HG03135 (cell line): ENCODE measurements around the gene MED13L.
"Not testable (repeated sequence)": the region's sequence is repeated elsewhere in the genome, so short reads cannot be mapped to it uniquely, and the experiment has no call there.

ENCODE experiments used
- ATAC-seq: cut with Tn5 transposase; IDR thresholded peaks from one replicate; pipeline ENCODE4 v1.9.1; 2021; ENCODE audit warnings: mild to moderate bottlenecking, moderate library complexity; ENCODE audit not compliant: unreplicated experiment

The MED13L gene

DNA sequence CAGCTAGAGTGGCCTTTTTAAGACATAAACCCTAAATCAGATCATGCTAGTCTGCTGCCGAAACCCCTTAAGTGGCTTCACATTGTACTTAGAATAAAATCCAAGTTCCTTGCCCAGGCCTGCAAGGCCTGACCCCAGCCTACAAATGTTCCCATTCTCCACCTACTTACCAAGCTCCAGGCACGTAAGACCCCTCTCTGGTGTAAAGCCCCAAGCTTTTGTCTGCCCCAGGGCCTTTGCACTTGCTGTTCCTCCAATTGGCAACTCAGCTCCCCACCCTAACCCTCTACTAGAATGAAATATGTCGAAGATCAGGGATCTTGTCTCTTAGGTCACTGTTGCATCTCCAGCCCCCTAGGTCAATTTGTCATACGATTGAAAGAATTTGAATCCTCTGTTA lies 27.1 kb upstream of the MED13L start:
- ATAC-seq, result no peak

DNA sequence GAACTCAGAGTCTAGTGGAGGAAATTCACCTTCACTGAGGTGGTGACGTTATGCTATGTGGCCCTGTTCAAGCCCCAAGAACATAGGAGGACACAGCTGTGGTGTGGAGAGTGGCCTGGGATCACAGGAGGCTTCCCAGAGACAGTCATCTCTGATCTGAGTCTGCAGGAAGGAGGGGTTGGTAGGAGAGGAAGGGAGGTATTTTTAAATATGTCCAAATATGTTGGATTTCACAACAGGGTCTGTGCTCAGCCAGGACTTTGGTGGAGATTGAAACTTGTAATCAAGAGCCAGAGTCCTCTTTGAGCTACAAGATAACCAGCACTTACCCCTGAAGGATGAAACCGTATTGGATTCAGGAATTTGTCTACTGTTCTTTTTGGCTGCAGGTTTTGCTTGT lies 26.4 kb upstream of the MED13L start:
- ATAC-seq, result no peak

DNA sequence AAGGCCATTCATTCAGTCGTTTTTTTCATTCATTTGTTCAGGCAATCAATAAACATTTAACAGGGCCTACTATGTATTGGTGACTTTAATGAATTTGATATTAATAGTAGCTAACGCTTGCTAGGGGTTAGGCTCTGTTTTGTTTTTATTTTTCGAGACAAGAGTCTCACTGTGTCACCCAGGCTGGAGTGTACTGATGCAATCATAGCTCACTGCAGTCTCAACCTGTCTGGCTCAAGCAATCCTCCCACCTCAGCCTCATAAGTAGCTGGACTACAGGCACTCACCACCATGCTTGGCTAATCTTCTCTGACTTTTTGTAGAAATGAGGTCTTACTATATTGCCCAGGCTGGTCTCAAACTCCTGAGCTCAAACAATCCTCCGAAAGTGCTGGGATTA lies 25.6 kb upstream of the MED13L start:
- ATAC-seq, result no peak

DNA sequence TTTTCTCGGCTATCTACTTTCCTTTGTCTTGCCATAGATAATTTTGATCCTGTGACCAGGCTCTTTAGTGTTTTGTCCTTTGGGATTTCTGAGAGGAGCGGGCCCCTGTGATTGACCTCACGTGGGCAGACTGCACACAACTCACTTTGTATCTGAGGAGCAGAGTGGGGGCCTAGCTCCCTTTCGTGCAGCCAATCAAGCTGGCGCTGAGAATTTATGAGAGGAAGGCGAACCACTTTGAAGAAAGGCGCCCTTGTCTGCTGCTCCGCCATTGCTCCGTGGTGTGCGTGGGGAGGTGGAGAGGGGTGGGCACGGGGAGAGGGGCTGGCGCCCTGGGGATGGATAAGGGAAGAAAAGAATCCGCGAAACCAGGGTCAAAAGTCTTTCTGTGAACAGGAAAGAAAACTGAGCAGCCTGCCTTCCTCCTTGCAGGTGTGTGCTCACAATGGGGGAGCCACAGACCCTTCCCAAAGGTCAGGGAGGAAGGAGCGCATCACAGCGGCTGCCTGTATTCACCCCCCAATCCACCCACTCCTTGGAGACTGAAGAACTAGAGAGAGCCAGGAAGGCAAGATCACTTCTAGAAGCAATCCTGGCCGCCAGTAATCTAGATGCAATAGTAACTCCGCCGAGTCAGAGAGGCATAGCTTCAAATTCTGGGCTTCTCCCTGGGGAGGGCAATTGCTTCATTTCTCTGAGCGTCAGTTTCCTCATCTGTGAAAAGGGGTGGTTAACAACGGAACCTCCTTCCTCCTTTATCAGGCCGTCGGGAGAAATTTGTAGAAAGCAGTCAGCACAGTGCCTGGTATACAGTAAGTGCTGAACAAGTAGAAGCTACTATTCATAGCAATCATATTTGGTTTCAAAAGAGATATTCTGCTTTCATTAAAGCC lies 24.9 kb upstream of the MED13L start:
- ATAC-seq, result no peak

DNA sequence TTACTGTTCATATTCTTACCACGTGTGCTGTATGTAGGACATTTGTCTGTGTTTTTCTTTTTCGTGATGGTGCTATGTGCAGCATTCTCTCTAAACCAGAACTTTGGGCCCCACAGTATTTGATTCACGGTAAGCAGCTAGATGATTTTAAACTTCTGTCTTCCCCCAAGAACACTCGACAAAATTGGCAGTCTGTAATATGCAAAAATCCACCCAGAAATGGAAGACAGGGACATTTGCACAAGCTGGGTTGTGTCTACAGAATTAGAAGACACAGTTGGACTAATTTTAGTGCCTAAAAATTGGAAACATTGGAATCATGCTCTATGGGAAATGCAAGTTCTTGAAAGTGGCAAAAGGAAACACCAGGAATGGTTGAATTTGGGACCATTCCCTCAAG lies 24.1 kb upstream of the MED13L start:
- ATAC-seq, result no peak

DNA sequence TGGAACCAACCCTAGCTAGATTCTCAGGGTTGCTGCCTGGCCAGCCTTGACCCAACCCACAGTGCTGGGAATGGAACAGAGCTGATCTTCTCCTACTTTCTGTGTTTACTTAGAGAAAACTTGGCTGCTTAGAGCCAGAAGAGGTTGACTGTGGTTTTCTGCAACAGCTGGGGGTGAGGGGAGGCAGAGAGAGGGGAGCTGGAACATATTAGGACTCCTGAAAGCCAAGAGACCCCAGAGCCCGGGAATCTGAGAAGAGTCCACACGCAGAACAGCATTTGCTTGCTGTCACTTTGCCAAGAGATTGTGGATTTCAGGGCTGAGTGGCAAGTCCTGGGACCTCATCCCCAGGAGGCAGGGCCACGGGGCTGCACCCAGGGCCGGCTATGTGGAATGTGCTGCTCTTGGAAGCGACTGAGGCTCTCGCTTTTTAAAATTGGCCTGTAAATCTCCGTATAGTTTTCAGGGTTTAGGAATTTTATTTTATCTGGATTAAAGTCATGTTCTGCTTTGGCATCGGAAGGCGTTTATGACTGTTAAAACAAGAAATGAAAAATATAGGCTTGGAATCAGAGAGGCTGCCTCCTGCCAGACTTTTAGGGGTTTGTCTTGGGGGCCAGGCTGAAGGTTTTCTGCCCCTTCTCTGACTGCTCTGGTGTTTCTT lies 22.3 kb upstream of the MED13L start:
- ATAC-seq, result no peak

DNA sequence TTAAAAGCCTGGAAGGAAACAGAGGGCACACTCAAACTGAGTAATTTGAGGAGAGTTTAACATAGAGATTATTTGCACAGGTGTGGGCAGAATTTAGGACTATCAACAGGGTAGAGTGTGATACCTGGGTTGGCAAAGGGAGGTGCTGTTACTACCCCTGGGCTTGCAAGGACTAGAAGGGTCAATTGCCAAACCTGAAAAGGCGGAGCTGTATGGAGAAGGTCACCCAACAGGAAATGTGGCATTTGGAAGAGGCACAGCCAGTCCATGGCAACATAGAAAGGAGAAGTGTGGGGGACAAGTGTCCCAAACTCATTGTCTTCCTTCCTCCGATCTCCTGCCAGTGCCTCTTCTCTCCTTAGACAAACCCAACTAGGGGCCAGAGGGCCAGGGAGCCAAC lies 21.6 kb upstream of the MED13L start:
- no peak for ATAC-seq

DNA sequence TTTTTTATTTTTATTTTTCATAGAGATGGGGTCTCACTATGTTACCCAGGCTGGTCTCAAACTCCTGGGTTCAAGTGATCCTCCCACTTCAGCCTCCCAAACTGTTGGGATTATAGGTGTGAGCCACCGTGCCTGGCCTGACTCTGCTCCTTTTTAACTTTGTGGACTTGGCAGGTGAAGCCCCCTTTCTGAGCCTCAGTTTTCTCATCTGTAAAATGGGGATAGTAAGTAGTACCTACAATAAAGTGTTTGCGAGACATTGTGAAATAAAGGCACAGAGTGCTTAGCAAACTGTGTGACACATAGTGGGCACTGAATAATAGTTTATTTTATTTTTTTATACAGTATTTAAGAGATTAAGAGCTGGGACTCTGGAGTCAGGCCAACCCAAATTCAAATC lies 21.1 kb upstream of the MED13L start:
- no peak for ATAC-seq

DNA sequence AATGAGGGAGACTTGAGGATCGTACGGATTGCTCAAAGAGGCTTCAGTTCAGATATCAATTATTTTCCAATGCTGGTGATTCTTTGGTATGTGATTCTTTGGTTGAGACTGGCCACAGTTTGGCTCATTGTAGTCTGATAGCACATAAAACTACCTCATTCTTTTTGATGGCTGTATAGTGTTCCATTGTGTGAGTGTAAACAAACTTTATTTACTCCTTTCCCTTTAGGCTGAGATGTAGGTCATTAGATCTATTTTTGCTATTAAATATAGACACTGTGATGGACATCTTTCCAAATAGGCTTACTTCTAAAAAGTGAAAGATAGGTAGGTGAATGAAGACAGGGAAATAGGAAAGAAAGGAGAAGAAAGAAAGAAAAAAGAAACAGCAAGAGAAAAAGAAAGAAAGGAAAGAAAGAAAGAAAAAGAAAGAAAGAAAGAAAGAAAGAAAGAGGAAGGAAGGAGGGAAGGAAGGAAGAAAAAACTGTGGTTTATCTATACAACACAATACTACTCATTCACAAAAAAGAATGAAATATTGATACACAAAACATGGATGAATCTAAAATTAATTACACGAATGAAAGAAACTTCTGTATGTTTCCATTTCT lies 19.8 kb upstream of the MED13L start:
- ATAC-seq, result no peak

DNA sequence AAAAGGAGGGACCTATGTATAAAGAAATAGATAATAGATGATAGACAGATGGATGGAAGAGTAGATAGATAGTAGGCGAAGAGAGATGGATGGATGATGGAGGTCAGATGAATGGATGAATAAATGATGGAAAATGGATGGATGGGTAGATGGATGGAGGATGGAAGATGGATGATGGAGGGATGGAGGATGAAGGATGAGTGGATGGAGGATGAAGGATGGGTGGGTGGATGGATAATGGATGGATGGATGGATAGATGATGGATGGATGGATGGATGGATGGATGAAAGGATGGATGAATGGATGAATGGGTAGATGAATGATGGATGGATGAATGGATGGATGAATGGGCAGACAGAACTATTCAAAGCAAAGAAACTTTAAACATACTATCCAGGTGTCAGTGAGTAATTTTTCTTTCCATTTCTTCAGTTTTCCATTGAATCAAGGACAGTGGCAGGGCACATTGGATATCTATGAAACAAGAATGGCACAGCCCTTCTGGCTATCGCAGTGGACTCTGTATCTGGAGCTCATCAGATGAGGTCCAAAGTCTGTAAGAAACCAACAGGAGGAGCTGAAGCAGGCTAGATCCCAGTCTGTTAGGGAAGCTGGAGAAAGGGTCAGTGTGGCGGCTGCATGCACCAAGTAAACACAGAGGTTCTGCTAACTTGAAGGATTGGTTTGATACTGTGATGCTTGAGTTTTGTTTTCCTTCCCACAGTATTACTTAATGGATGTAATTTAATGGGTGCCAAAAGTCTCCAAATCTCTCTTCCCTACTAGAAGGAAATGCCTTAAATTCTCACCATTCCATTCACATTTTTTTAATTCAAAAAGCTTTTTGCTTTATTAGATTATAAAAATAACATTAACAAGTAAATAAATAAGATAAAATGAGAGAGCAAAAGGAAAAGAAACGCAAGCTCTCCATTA lies 18.1 kb upstream of the MED13L start:
- no peak for ATAC-seq

DNA sequence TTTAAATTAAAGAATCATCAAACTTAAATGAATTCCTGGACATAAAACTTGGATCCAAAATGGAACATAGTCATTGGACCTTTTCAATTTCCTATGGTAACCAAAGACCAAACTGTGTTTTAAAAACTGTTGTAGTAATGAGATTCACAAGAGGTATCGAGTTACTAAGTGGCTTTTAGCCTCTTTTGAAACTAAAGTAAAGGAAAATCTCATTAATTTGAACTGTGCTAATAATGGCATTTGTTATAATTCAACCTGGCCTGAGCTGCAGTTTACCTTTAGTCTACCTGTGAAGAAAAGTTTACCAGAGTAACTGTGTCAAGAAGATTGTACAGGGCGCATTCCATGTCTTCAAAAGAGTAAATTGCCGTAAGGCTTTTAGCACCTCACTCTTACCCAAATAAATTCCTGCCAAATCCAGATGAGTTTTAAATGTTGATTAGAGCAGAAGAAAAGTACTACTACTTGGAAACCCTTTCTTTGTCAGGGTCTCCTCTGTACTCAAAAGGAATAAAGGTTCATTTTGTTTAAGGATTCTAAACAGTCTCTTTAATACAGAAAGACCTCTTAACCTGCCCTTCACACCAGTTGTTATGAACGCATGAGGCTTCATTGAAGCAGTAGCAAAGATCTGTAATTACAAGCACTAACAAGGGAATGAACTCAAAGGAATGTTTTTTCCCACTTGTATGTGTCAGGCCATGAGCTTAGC lies 17.1 kb upstream of the MED13L start:
- no peak for ATAC-seq

DNA sequence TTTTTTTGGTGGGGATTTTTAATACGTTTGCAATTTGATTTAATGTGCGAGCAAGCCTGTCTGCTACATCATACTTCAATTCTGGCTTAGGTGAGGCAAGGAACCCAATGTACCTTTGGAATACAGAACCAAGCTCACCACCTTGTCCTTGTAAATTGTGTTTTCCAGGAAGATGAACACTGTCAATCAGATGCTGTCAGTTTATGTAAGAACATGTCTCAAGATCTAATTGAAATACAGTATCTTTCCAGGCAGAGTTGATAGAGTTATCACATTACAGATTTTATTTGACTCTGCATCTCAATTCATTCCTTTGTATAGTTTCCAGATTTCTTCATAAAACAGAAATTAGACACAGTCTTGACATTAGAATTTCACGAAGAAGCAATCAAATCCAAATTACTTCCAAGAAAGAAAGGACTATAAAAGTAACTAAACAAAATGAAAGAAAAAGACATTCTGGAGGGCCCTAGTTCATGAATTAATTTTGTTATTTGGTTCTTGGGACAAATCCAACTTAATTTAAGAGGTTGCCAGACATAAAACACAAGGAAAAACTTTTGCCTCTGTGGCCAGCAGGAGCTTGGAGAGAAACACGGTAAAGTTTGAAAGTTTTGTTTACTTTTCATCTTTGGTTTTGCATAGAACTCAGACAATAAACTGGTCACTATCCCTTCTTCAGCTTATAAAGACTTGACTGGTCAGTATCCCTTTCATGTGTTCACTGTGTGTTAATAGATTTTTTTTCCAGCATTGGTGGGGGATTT lies 16.4 kb upstream of the MED13L start:
- ATAC-seq, result no peak

DNA sequence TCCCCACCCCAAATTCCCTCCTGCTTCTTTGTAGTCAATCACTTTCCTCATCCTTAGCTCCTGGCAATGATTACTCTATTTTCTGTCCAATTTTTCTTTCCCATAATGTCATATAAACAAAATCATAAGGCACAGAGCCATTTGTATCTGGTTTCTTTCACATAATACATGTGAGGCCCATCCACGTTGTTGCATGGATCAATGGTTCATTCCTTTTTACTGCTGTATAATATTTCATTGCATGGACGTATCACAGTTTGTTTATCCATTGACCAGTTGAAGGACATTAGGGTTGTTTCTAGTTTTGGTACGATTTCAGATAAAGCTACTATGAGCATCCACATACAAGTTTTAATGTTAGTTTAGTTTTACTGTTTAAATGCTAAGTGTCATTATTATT lies 13.7 kb upstream of the MED13L start:
- ATAC-seq, result no peak

DNA sequence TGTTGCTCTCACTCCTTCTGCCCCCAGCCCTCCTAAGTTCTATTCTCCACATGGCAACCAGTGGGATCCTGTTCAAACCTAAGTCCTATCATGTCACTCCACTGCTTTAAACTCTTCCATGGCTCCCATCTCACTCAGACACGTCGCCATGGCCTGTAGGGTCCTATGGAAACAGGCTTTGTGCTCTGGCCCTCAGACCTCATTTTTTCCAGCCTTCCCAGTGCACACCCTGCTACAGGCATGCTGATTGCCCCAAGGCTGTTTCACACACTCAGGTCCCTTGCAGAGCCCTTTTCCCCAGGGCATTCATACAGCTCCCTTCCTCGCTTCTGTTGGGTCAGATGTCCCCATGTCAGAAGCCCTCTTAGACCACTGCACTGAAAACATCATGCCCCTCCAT lies 11.2 kb upstream of the MED13L start:
- no peak for ATAC-seq

DNA sequence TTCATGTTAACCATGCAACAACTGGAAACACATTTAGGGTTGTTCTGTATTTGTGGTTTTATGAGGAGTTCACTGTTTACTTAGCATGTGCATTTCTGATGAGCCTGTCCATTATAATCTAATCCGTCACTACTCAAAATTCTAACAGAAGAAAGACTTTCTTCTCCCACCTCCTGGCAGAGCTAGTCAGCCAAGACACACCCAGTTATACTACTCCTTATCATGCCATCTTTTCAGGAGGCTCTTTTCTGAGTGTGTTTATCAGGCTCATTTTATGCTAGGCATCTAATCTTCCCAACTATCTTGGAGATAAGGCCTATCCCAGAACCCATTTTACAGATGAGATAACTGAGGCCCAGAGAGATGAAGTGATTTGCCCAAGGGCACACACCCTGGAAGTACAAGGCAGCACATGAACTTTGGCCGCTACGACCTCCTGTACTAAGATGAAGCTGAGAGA lies 10.4 kb upstream of the MED13L start:
- ATAC-seq, result no peak

DNA sequence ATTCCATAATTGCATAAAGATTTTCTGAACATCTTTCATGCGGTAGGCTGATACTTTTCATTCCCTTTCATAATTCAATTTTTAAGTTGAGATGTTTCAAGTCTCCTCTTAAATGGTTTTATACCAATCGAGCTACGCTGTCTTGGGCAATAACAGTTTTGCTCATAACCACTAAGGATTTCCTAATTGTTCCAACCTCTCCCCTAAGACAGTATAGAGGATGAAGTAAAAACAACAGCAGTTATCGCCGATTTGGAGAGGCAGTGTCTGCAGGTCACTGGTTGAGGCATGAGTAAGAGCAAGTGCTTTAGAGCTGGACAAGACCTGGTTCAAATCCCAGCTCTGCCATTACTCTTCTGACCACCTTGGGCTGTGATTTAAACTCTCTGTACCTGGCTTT lies 6.9 kb upstream of the MED13L start:
- ATAC-seq, result no peak

DNA sequence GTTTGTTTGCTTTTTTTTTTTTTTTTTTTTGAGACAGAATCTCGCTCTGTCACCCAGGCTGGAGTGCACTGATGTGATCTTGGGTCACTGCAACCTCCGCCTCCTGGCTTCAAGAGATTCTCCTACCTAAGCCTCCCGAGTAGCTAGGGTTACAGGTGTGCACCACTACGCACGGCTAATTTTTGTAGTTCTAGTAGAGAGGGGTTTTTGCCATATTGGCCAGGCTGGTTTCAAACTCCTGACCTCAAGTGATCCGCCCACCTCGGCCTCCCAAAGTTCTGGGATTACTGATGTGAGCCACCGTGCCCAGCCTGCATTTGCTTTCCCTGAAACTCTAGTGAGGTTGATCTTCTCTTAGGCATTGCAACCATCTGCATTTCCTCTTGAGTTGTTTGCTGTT lies 6.4 kb upstream of the MED13L start:
- ATAC-seq, result not testable (repeated sequence)

DNA sequence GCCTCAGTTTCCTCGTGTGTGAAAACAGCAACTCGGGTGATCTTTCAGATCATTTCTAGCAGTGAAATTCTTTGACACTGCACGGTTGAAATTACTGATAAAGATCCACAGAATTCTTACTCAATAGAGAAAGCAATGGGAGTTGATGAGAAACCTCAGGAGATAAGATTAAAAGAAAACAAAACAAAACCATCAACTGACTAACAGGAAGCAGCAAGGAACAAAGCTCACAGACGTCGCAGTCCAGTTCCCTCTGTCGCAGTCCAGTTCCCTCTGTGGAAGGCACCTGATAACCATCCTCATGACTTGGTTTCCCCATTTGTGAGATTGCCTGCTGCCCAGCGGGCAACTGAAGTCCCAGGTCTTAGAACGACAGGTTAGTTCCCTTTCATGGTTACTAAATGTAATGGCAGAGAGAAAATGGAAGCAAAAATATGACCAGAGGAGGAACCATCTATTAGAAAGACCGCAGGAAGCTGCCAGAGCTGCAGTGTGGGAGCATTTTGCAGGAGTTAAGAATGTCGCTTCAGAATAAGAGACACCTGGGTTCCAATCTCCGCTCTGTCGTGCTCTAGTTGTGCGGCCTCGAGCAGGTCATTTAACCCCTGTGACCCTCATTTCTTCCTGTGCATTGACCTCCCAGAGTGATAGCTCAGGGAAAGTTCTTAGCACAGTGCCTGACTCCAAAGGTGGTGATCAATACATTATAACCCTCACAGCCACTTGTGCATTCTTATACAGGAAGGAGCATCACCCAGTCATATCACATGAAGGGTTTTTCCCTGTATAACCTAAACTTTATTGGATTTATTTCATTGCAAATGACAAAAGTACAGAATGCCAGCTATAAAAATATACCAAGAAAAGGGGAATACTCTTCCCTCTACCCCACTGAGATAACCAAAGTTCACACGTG lies 5.1 kb upstream of the MED13L start:
- ATAC-seq, result no peak
